ENCODE data around the gene ACOT2.
"Not testable (repeated sequence)": the region's sequence is repeated elsewhere in the genome, so short reads cannot be mapped to it uniquely, and the experiment has no call there.

The ACOT2 gene

GRCh38 chr14:73553845-73554244, 15.2 kb upstream of the ACOT2 start:
- no peak overlapping the region for H3K4me3 ChIP-seq (ENCODE audit: low read depth, low read length)
- TF ChIP-seq CTCF (IDR thresholded peaks at IDR 0.05; ENCODE audit: low read depth, low read length): no peak

GRCh38 chr14:73557201-73557600, 11.8 kb upstream of the ACOT2 start:
- H3K4me3 ChIP-seq (ENCODE audit: low read depth, low read length): not testable (repeated sequence)

GRCh38 chr14:73558238-73558637, 10.8 kb upstream of the ACOT2 start:
- not testable (repeated sequence) for H3K4me3 ChIP-seq (ENCODE audit: low read depth, low read length)

- H3K4me3 ChIP-seq (ENCODE audit: low read depth, low read length): not testable (repeated sequence)
Measured at GRCh38 chr14:73562256-73562655, 6.8 kb upstream of the ACOT2 start.

- H3K4me3 ChIP-seq (ENCODE audit: low read depth, low read length): not testable (repeated sequence)
Measured at GRCh38 chr14:73562696-73563095, 6.3 kb upstream of the ACOT2 start.

- not testable (repeated sequence) for H3K4me3 ChIP-seq (ENCODE audit: low read depth, low read length)
Measured at GRCh38 chr14:73566431-73566830, 2.6 kb upstream of the ACOT2 start.

GRCh38 chr14:73566935-73567334, 2.1 kb upstream of the ACOT2 start:
- not testable (repeated sequence) for H3K4me3 ChIP-seq (ENCODE audit: low read depth, low read length)

- no peak for TF ChIP-seq CTCF (IDR thresholded peaks at IDR 0.05; ENCODE audit: low read depth, low read length)
Measured at GRCh38 chr14:73567358-73567757, 1.7 kb upstream of the ACOT2 start.

GRCh38 chr14:73567951-73568885, 795 bp upstream of the ACOT2 start:
- H3K4me3 ChIP-seq (ENCODE audit: low read depth, low read length): peak overlapping the region; percentile 65
- no peak for TF ChIP-seq CTCF (IDR thresholded peaks at IDR 0.05; ENCODE audit: low read depth, low read length)

More at GRCh38 chr14:73567358-73567757, 1.7 kb upstream of the ACOT2 start:
- no peak overlapping the region for H3K4me3 ChIP-seq (ENCODE audit: low read depth, low read length)

- H3K4me3 ChIP-seq (ENCODE audit: low read depth, low read length): peak overlapping the region; percentile 65
Measured at GRCh38 chr14:73568886-73569184, 178 bp upstream of the ACOT2 start.

- TF ChIP-seq CTCF (IDR thresholded peaks at IDR 0.05; ENCODE audit: low read depth, low read length): peak; percentile 60
- not testable (repeated sequence) for H3K4me3 ChIP-seq (ENCODE audit: low read depth, low read length)
Measured at GRCh38 chr14:73570913-73571312, 1.9 kb downstream of the ACOT2 start.

- not testable (repeated sequence) for H3K4me3 ChIP-seq (ENCODE audit: low read depth, low read length)
Measured at GRCh38 chr14:73573034-73573433, 4.0 kb downstream of the ACOT2 start.

GRCh38 chr14:73573740-73574139, 4.7 kb downstream of the ACOT2 start:
- not testable (repeated sequence) for H3K4me3 ChIP-seq (ENCODE audit: low read depth, low read length)

GRCh38 chr14:73574251-73574650, 5.2 kb downstream of the ACOT2 start:
- H3K4me3 ChIP-seq (ENCODE audit: low read depth, low read length): not testable (repeated sequence)

All from WI38 (cell line).